ENCODE measurements around the gene MAGI2. TPM values are rescaled to one million over a fixed set of nuclear protein-coding genes. Genes with fewer than 3 reads are reported as not detected.
"Not testable (repeated sequence)": the region's sequence is repeated elsewhere in the genome, so short reads cannot be mapped to it uniquely, and the experiment has no call there.

MAGI2 gene
- total RNA-seq, 2 donors from 2014 or later: 0.05 to 0.09 TPM

DNA sequence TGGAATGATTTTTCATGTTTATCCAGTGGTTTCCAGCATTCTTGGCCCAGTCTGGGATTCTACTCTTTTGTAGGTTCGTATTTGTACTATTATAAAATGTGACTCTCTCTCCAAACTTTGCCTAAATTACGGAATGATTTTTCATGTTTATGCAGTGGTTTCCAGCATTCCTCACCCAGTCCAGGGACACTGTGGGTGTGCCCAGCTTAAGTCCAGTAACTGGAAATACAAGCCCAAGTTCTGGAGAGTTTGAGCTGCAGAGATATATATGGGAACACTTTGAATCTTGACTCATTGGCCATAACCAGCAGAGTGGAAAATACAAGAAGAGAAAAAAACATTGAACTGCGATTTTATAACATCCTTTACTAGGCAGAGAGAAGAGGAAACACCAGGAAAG is 5.9 kb upstream of the MAGI2 start:
- H3K27ac Mint-ChIP-seq: no peak overlapping the region
- no peaks in the 10 kb centered on the region for H3K27me3 Mint-ChIP-seq
- ATAC-seq (replicated peaks): no peak
- H3K4me1 Mint-ChIP-seq: no peaks in the 10 kb centered on the region
- H3K9me3 Mint-ChIP-seq: no peaks in the 10 kb centered on the region
- H3K4me3 Mint-ChIP-seq: no peak overlapping the region
- no peaks in the 10 kb centered on the region for H3K36me3 Mint-ChIP-seq (ENCODE audit: low read depth)

DNA sequence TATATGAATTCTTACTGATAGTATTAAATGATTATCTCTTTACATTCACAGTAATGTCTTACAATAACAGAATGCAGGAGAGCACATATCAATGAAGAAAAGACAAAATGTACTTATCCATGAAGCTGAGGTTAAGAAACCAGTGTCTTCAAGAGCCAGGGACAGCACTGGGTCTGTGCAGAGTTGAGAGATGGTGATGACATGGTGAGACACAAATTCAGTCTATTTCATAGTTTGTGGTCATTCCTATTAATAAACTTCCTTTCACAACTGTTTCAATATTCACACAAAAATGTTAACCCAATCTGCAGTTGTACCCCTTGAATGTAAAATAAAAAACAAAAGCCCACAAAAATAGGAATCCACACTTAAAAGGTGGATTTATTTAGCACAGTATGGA is 5.3 kb upstream of the MAGI2 start:
- Mint-ChIP-seq H3K27me3 (no peaks in the 10 kb centered on the region), H3K27ac (no peak overlapping the region), H3K4me3 (no peak overlapping the region), H3K36me3 (ENCODE audit: low read depth) (no peaks in the 10 kb centered on the region), H3K4me1 (no peaks in the 10 kb centered on the region), H3K9me3 (no peaks in the 10 kb centered on the region)
- ATAC-seq (replicated peaks): no peak

DNA sequence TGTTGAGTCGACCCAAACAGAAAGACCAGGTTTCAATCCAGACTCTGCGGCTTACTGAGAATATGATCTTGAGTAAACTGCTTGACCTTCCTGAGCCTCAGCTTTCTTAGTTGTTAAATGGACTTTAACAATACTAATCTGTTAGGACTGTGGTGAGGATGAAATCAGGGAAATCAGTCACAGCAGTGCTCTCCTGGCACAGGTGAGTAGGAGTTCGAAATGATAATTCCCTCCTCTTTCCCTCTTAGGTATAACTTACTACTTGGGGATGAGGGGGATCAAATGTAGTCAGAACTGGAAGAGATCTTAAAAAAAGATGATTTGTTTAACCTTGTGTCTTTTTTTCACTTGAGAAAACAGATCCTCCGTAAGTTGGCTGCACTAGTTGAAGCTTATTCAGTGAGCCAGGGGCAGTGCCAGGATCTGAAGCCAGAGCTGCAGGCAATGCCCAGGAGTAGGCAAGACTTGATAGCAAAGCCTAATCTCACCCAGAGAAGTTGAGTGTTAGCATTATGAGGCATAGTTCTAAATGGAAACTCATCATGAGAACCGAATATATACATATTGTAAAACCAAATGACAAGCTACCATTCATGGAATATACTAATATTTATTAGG is 1.8 kb upstream of the MAGI2 start:
- ATAC-seq (replicated peaks): no peak
- Mint-ChIP-seq H3K36me3 (ENCODE audit: low read depth) (no peaks in the 10 kb centered on the region), H3K9me3 (no peaks in the 10 kb centered on the region), H3K4me3 (no peak overlapping the region), H3K27ac (no peak overlapping the region), H3K27me3 (peaks cover 23% of the 10 kb centered on the region), H3K4me1 (no peaks in the 10 kb centered on the region)

DNA sequence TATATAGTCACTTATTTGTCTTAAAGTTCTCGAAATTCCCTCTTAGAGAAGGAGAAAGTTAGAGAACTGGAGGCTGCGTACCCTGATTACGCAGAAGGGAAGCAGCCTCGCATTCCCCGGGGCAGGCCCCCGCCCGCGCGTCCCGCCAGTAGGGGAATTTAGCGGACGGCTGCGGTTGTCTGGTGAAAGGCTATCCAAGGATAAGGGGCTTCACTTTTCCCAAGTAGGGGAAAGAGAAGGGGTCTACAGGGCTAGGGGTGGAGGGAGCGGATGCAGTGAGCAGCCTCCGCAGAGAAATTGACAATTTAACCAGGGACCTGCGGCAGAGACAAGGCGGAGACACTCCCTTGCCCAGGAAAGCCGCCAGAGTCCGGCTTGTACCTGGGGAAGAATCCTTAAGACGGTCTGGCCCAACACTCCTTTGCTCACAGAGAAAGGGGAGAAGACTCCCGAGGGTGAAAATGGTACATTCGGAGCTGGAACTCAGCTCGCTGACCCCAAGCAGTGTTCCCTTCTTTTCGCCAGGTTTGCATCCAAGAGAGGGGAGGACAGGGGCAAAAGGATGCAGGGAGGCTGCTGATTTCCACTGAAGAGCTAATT is 994 bp upstream of the MAGI2 start:
- no peaks in the 10 kb centered on the region for H3K9me3 Mint-ChIP-seq
- H3K4me3 Mint-ChIP-seq: no peak overlapping the region
- peaks cover 23% of the 10 kb centered on the region for H3K27me3 Mint-ChIP-seq
- ATAC-seq (replicated peaks): no peak
- H3K4me1 Mint-ChIP-seq: no peaks in the 10 kb centered on the region
- H3K27ac Mint-ChIP-seq: no peak overlapping the region
- H3K36me3 Mint-ChIP-seq (ENCODE audit: low read depth): no peaks in the 10 kb centered on the region

DNA sequence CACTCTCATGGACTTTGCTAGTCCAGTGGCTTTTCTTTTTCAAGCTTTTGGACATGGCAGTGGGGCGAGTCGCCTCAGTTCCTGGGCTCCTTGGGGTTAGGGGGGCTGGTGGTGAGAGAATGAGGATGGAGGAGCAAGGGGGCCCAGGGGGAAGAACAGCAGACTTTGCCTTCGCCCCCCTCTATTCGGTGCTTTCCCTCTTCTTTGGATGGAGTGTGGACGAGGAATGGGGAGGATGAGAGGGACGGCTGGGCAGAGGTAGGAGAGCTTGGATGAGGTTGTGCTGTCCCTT is 255 bp downstream of the MAGI2 start:
- H3K4me3 Mint-ChIP-seq: no peak overlapping the region
- H3K27ac Mint-ChIP-seq: no peak overlapping the region
- no peaks in the 10 kb centered on the region for H3K36me3 Mint-ChIP-seq (ENCODE audit: low read depth)

DNA sequence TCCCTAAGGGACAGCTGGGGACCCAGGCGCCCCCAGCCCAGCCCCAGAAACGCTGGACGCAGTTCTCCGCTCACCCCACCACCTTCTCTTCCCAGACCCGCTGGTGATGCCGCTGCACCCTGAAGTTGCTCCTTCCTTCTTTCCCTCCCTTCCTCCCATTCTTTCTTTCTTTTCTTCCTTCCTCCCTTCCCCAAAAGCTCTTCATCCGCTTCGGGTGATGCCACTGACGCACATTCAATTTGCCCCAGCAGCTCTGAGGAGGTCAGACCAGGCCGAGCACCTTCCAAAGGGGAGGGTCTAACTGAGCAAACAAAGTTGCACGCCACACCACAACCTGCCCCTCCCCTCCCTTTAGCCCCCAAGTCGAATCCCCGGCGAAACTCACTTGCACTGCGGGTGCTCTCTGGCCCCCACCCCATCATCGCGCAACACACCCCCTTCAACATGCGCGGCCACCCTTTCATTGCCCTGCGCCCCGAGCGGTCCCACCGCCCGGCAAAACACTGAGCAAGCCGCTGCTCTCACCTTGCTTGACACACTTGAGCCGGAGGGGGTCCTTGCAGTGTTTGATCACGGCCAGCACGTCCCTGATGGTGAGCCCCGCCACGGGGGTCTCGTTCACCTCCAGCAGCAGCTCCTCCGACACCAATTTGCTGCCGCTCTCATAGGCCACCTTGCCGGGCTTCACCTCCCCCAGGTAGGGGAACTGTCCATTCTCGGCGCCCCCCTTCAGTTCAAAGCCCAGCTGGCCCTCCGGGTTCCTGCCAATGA is 787 bp downstream of the MAGI2 start:
- ATAC-seq (replicated peaks): no peak
- peaks cover 23% of the 10 kb centered on the region for H3K27me3 Mint-ChIP-seq
- no peak overlapping the region for H3K4me3 Mint-ChIP-seq

More for the DNA sequence above, 255 bp downstream of the MAGI2 start:
- no peak for ATAC-seq (replicated peaks)
- Mint-ChIP-seq H3K4me1 (no peaks in the 10 kb centered on the region), H3K27me3 (peaks cover 23% of the 10 kb centered on the region), H3K9me3 (no peaks in the 10 kb centered on the region)

DNA sequence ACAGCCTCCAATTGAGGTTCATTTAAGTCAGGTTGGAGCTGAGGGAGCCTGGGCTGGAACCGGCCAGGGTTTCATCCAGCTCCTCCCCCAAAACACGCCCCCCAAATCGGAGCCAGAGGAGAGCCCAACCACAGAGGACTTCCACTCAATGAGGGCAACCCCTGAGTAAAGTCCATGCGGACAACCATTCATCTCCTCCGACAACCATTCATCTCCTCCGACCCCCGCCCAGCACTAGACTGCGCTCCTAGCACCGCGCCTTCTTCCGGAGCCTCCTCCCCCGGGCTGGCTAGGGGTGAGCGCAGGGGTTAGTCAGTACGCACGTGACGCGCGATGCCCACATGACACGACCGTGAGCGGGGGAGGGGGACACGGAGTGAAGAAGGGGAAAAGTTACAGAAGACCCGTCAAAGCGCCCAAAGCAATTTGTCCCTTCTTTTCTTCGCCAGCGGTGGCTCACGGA is 1.4 kb downstream of the MAGI2 start:
- Mint-ChIP-seq H3K9me3 (no peaks in the 10 kb centered on the region), H3K36me3 (ENCODE audit: low read depth) (no peaks in the 10 kb centered on the region), H3K27ac (no peak overlapping the region), H3K27me3 (peaks cover 23% of the 10 kb centered on the region), H3K4me3 (no peak overlapping the region), H3K4me1 (no peaks in the 10 kb centered on the region)
- ATAC-seq (replicated peaks): no peak

More for the DNA sequence above, 787 bp downstream of the MAGI2 start:
- Mint-ChIP-seq H3K4me1 (no peaks in the 10 kb centered on the region), H3K36me3 (ENCODE audit: low read depth) (no peaks in the 10 kb centered on the region), H3K9me3 (no peaks in the 10 kb centered on the region), H3K27ac (no peak overlapping the region)

DNA sequence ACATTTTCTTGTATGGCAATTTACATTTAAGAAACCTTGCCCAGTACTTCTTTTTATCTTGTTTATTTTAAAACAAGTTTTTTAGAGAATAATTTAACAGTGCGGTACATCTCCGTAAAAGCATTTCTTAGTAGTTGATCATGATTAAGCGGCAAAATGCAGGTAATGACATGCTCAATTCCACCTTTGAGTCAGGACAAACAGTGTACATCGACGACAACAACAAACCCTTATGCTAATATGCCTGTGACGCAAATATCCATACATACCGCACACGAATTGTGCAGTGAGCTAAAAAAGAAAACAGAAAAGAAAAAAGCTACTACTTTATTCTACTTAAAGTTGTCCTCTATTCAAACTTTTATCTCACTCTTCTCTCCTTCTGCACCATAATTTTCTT is 1.9 kb downstream of the MAGI2 start:
- Mint-ChIP-seq H3K36me3 (ENCODE audit: low read depth) (no peaks in the 10 kb centered on the region), H3K4me1 (no peaks in the 10 kb centered on the region), H3K27me3 (peaks cover 23% of the 10 kb centered on the region)

DNA sequence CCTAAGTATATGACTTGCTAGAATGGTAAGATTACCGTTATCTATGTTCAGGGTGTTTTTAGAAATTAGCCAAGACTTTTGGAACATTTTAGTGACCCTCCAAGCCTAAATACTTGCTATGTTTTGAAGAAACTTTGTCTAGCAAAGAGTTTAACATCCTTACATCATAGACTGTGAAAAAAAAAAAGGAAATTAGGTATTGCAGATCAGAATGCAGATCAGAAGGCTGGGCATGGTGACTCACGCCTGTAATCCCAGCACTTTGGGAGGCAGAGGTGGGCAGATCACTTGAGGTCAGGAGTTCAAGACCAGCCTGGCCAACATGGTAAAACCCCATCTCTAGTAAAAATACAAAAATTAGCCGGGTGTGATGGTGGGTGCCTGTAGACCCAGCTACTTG is 10.7 kb downstream of the MAGI2 start:
- not testable (repeated sequence) for H3K36me3 Mint-ChIP-seq (ENCODE audit: low read depth); H3K4me3 Mint-ChIP-seq; H3K9me3 Mint-ChIP-seq; ATAC-seq (replicated peaks); H3K27me3 Mint-ChIP-seq; H3K4me1 Mint-ChIP-seq; H3K27ac Mint-ChIP-seq

More for the DNA sequence above, 1.9 kb downstream of the MAGI2 start:
- no peak for ATAC-seq (replicated peaks)
- H3K4me3 Mint-ChIP-seq: no peak overlapping the region
- no peaks in the 10 kb centered on the region for H3K9me3 Mint-ChIP-seq
- H3K27ac Mint-ChIP-seq: no peak overlapping the region

DNA sequence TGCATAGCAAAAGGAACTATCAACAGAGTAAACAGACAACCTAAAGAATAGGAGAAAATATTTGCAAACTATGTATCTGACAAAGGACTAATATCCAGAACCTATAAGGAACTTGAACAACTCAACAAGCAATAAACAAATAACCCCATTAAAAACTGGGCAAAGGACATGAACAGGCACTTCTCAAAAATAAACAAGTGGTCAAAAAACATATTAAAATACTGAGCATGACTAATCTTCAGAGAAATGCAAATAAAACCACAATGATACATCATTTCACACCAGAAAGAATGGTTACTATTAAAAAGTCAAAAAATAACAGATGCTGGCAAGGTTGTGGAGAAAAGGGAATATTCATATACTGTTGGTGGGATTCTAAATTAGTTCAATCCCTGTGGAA is 17.1 kb downstream of the MAGI2 start:
- Mint-ChIP-seq H3K4me1 (no peaks in the 10 kb centered on the region), H3K27me3 (no peaks in the 10 kb centered on the region), H3K4me3 (no peak overlapping the region), H3K36me3 (ENCODE audit: low read depth) (no peaks in the 10 kb centered on the region), H3K9me3 (no peaks in the 10 kb centered on the region), H3K27ac (no peak overlapping the region)
- ATAC-seq (replicated peaks): no peak

DNA sequence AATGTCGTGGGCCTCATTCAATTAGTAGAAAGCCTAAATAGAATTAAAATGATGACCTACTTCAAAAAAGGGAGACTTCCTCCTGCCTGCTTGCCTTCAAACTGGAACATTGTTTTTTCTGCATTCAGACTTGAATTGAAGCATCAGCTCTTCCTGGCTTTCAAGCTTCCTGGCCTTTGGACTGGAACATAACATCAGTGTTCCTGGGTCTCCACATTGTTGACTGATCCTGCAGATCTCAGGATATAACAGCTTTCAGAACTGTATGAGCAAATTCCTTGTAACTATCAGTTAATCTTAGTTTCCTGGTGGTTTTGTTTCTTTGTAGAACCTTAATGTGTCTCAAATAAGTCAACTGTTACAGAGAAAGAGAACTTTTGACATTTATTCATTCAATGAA is 18.6 kb downstream of the MAGI2 start:
- no peak for ATAC-seq (replicated peaks)
- H3K4me1 Mint-ChIP-seq: no peaks in the 10 kb centered on the region
- no peaks in the 10 kb centered on the region for H3K27me3 Mint-ChIP-seq
- H3K27ac Mint-ChIP-seq: no peak overlapping the region
- no peak overlapping the region for H3K4me3 Mint-ChIP-seq
- no peaks in the 10 kb centered on the region for H3K9me3 Mint-ChIP-seq
- H3K36me3 Mint-ChIP-seq (ENCODE audit: low read depth): no peaks in the 10 kb centered on the region

DNA sequence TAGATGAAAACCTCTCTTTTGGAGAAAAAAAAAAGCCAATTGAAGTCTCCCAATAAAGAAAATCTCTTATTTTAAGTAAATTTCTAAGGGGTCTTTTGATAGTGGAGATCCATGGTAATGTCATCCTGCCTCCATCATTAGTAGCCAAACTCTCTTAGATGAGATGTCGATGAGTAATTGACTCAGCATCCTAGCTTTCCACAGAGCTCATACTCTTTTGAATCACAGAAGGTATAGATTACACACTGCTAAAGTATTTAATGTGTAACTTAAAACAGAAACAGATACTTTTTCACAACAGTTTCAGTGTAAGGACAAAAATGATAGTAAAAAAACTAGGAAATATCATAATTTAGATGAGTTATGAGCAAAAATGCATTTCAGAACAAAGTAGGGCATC is 19.4 kb downstream of the MAGI2 start:
- no peaks in the 10 kb centered on the region for H3K9me3 Mint-ChIP-seq
- H3K27ac Mint-ChIP-seq: no peak overlapping the region
- H3K4me3 Mint-ChIP-seq: no peak overlapping the region
- H3K27me3 Mint-ChIP-seq: no peaks in the 10 kb centered on the region
- no peaks in the 10 kb centered on the region for H3K4me1 Mint-ChIP-seq
- ATAC-seq (replicated peaks): no peak
- H3K36me3 Mint-ChIP-seq (ENCODE audit: low read depth): no peaks in the 10 kb centered on the region

DNA sequence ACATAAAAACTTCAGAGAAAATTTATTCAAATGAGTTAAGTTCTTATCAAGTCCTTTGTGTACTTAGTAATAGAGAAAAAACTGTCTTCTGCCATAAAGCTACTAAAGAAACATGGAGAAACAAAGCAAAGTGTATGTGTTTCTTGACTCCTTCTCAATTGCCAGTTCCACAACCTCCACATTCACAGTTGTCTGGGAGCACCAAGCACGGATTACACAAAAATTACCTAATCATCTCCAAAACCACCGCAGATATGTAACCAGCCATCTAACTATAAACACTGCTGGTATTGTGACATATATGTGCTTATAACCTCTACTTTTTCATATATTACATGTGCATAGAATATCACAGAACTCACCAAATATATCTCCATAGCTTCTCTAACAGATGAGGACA is 23.1 kb downstream of the MAGI2 start:
- Mint-ChIP-seq H3K4me3 (no peak overlapping the region), H3K4me1 (no peaks in the 10 kb centered on the region), H3K27me3 (no peaks in the 10 kb centered on the region), H3K36me3 (ENCODE audit: low read depth) (no peaks in the 10 kb centered on the region), H3K9me3 (no peaks in the 10 kb centered on the region), H3K27ac (no peak overlapping the region)
- ATAC-seq (replicated peaks): no peak

DNA sequence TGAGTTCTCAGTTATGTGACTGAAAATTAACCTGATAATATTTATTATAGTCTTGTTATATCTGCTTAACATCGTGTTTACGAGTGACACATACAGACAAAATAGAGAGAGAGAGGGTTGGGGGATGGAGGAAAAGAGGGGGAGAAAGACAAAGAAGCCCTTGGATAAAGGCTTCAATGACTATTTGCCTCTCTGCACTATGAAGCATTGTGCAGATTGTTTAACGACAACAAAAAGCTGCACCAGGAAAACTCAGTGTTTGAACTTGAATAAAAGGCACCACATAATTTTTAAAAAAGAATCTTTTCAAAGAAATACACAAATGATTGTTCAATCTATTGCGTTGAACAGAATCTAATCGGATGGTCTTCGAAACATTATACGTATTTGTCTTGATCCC is 27.8 kb downstream of the MAGI2 start:
- Mint-ChIP-seq H3K36me3 (ENCODE audit: low read depth) (no peaks in the 10 kb centered on the region), H3K27me3 (no peaks in the 10 kb centered on the region), H3K4me1 (no peaks in the 10 kb centered on the region), H3K27ac (no peak overlapping the region), H3K4me3 (no peak overlapping the region), H3K9me3 (no peaks in the 10 kb centered on the region)
- ATAC-seq (replicated peaks): no peak

DNA sequence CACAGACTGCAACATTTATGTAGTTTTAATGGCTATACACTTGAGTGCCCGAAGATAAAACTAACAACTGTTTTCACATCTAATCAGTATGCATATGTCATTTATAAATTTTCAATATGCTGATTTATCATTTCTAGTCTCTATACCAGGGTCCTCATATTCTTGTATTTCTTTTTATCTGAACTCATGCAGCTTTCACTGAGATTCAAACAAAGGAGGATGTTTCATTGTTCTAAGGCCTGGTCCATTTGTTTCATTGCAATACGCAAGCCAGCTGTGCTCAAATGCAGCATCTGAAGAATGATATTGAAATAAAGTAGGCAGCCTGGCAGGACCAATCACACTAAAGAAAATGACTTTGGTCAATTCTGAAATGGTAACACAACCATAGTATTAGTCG is 31.7 kb downstream of the MAGI2 start:
- Mint-ChIP-seq H3K9me3 (no peaks in the 10 kb centered on the region), H3K36me3 (ENCODE audit: low read depth) (no peaks in the 10 kb centered on the region), H3K27ac (no peak overlapping the region), H3K4me3 (no peak overlapping the region), H3K4me1 (no peaks in the 10 kb centered on the region), H3K27me3 (no peaks in the 10 kb centered on the region)
- ATAC-seq (replicated peaks): no peak

All from activated T-helper 17 cell treated with anti-CD3 and anti-CD28 coated beads, Interleukin-2, amount 50 U/mL, for 72 hours (primary cell).